Measurements from ENCODE around the gene SERP2.

The SERP2 gene

DNA sequence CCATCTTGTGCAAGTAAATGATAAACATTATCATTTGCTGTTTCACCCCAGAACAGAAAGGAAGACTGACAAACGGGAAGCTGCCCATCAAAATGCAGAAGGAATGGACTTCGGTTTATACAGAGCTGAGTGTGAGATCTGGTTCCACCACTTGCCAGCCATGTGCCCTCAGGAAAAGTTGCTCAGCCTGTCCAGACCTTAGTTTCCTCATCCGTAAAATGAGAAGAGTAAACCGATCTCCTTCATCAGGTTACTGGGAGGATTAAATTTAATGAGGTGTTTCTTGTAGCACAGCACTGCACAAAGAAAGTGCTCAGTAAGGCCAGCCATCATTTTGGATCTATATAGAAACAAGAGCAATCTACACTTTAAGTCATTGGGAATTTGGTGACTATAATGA, 36.7 kb upstream of the SERP2 start:
- no peaks in the 10 kb centered on the region for H3K79me2 ChIP-seq (ENCODE audit: low read length)
- H2AFZ ChIP-seq (ENCODE audit: low read depth, low read length), result no peak overlapping the region
- no peaks in the 10 kb centered on the region for H3K36me3 ChIP-seq (replicated peaks; ENCODE audit: low read depth, low read length)
- 0 out of 2 replicates have a peak, but pooled peaks cover 4% of the 10 kb centered on the region for H4K20me1 ChIP-seq (ENCODE audit: insufficient read depth, low read length)
- H3K27me3 ChIP-seq (ENCODE audit: low read depth, low read length), result peaks cover 44% of the 10 kb centered on the region
- H3K4me2 ChIP-seq (ENCODE audit: low read length), result no peak overlapping the region
- H3K4me1 ChIP-seq (ENCODE audit: low read length), result no peaks in the 10 kb centered on the region
- no peaks in the 10 kb centered on the region for H3K9me3 ChIP-seq (ENCODE audit: insufficient read depth, low read length)
- no peak overlapping the region for H3K27ac ChIP-seq (ENCODE audit: low read length)
- H3K4me3 ChIP-seq (ENCODE audit: low read length), result no peak overlapping the region
- TF ChIP-seq, protein P1, sequence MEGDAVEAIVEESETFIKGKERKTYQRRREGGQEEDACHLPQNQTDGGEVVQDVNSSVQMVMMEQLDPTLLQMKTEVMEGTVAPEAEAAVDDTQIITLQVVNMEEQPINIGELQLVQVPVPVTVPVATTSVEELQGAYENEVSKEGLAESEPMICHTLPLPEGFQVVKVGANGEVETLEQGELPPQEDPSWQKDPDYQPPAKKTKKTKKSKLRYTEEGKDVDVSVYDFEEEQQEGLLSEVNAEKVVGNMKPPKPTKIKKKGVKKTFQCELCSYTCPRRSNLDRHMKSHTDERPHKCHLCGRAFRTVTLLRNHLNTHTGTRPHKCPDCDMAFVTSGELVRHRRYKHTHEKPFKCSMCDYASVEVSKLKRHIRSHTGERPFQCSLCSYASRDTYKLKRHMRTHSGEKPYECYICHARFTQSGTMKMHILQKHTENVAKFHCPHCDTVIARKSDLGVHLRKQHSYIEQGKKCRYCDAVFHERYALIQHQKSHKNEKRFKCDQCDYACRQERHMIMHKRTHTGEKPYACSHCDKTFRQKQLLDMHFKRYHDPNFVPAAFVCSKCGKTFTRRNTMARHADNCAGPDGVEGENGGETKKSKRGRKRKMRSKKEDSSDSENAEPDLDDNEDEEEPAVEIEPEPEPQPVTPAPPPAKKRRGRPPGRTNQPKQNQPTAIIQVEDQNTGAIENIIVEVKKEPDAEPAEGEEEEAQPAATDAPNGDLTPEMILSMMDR (IDR thresholded peaks at IDR 0.05; ENCODE audit: low read depth, low read length), result no peak
- no peak for TF ChIP-seq EZH2phosphoT487 (IDR thresholded peaks at IDR 0.05; ENCODE audit: low read depth)
- no peak overlapping the region for H3K9ac ChIP-seq (ENCODE audit: low read length)

DNA sequence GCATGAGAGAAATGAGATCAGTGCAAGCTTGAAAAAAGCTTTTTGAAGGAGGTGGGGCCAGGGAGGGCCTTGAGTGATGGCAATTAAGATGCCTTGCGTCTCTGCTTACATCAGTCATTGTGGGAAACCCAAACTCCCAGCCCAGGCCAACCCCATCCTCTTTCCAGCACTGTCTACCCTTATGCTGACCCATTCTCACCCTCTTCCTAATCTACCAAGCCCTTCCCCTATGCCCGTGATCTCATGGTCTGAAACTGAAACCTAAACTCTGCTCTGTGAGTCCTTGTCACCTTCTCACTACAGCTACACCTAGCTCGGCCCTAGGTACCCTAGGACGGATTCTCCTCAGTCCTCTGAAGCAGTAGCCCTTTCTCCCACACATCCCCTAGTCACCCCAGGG, 36.0 kb upstream of the SERP2 start:
- H3K9me3 ChIP-seq (ENCODE audit: insufficient read depth, low read length), result no peaks in the 10 kb centered on the region
- no peaks in the 10 kb centered on the region for H3K36me3 ChIP-seq (replicated peaks; ENCODE audit: low read depth, low read length)
- no peak overlapping the region for H3K27ac ChIP-seq (ENCODE audit: low read length)
- 0 out of 2 replicates have a peak, but pooled peaks cover 4% of the 10 kb centered on the region for H4K20me1 ChIP-seq (ENCODE audit: insufficient read depth, low read length)
- H3K4me1 ChIP-seq (ENCODE audit: low read length), result no peaks in the 10 kb centered on the region
- no peak overlapping the region for H2AFZ ChIP-seq (ENCODE audit: low read depth, low read length)
- no peaks in the 10 kb centered on the region for H3K79me2 ChIP-seq (ENCODE audit: low read length)
- no peak overlapping the region for H3K4me2 ChIP-seq (ENCODE audit: low read length)
- H3K9ac ChIP-seq (ENCODE audit: low read length), result no peak overlapping the region
- no peak for TF ChIP-seq EZH2phosphoT487 (IDR thresholded peaks at IDR 0.05; ENCODE audit: low read depth)
- TF ChIP-seq, protein P1 (IDR thresholded peaks at IDR 0.05; ENCODE audit: low read depth, low read length), result no peak
- no peak overlapping the region for H3K4me3 ChIP-seq (ENCODE audit: low read length)
- peaks cover 39% of the 10 kb centered on the region for H3K27me3 ChIP-seq (ENCODE audit: low read depth, low read length)

DNA sequence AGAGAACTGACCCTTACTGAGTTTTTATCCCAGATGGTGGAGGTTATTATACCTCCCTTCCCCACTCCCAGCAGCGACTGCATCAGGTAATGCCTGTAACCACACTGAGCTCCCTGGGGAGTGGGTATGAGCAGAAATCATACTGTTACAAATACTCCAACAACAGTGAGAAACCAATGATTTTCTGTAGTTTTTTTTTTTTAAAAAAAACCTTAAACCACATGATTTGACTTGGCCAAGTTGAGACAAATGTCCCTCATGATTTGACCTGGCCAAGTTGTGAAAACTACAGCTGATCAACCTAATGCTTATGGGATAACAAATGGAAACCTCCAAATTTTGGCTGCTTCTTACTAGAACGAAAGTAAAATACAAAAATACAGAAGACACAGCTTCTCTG, 33.1 kb upstream of the SERP2 start:
- no peaks in the 10 kb centered on the region for H3K36me3 ChIP-seq (replicated peaks; ENCODE audit: low read depth, low read length)
- no peak overlapping the region for H3K9ac ChIP-seq (ENCODE audit: low read length)
- H3K4me1 ChIP-seq (ENCODE audit: low read length), result no peaks in the 10 kb centered on the region
- H2AFZ ChIP-seq (ENCODE audit: low read depth, low read length), result no peak overlapping the region
- no peak overlapping the region for H3K27ac ChIP-seq (ENCODE audit: low read length)
- no peaks in the 10 kb centered on the region for H3K79me2 ChIP-seq (ENCODE audit: low read length)
- no peaks in the 10 kb centered on the region for H3K9me3 ChIP-seq (ENCODE audit: insufficient read depth, low read length)
- no peaks in the 10 kb centered on the region for H4K20me1 ChIP-seq (ENCODE audit: insufficient read depth, low read length)
- no peak for TF ChIP-seq EZH2phosphoT487 (IDR thresholded peaks at IDR 0.05; ENCODE audit: low read depth)
- TF ChIP-seq, protein P1 (IDR thresholded peaks at IDR 0.05; ENCODE audit: low read depth, low read length), result no peak
- peaks cover 30% of the 10 kb centered on the region for H3K27me3 ChIP-seq (ENCODE audit: low read depth, low read length)
- no peak overlapping the region for H3K4me2 ChIP-seq (ENCODE audit: low read length)
- no peak overlapping the region for H3K4me3 ChIP-seq (ENCODE audit: low read length)

DNA sequence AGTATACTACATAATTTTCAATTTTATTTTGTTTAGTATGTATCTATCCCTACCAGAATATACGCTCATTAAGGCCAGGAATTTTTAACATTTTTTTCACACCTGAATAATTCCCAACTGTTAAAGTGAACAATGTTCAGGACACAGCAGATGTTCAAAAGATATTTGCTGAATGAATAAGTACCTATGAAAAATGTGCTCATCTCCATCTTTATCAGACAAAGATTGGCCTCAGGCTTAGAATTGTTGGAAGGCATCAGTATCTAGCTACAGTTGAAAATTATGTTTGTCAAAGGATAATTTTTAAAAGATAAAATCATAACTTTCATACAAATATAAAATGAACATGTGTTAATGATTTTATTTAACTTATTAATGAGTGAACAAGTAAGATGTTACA, 30.9 kb upstream of the SERP2 start:
- Histone ChIP-seq H3K9ac (ENCODE audit: low read length) (no peak overlapping the region), H3K4me3 (ENCODE audit: low read length) (no peak overlapping the region), H3K4me2 (ENCODE audit: low read length) (no peak overlapping the region), H3K9me3 (ENCODE audit: insufficient read depth, low read length) (no peaks in the 10 kb centered on the region), H3K4me1 (ENCODE audit: low read length) (no peaks in the 10 kb centered on the region), H3K36me3 (replicated peaks; ENCODE audit: low read depth, low read length) (no peaks in the 10 kb centered on the region), H3K79me2 (ENCODE audit: low read length) (no peaks in the 10 kb centered on the region), H4K20me1 (ENCODE audit: insufficient read depth, low read length) (no peaks in the 10 kb centered on the region), H3K27me3 (ENCODE audit: low read depth, low read length) (peaks cover 26% of the 10 kb centered on the region), H3K27ac (ENCODE audit: low read length) (no peak overlapping the region), H2AFZ (ENCODE audit: low read depth, low read length) (no peak overlapping the region)
- TF ChIP-seq, protein P1 (IDR thresholded peaks at IDR 0.05; ENCODE audit: low read depth, low read length), result no peak
- TF ChIP-seq EZH2phosphoT487 (IDR thresholded peaks at IDR 0.05; ENCODE audit: low read depth), result no peak
